Left ventricle myocardium inferior (tissue), 1 donor: ENCODE results near the gene KLF7. TPM values are rescaled to one million over a fixed set of nuclear protein-coding genes. Genes with fewer than 3 reads are reported as not detected.

Experiments
- DNase-seq: peaks from one replicate; pipeline ENCODE4 v3.0.0-alpha.2; 2020
- H3K27ac ChIP-seq: fragments of 200-600 bp; replicated peaks from 2 replicates; pipeline ENCODE4 v1.8.0; 2021
- H3K27me3 ChIP-seq: fragments of 200-600 bp; 2 replicates; pipeline ENCODE4 v1.8.0; 2021; ENCODE audit warnings: low read depth
- H3K36me3 ChIP-seq: fragments of 200-600 bp; 2 replicates; pipeline ENCODE4 v1.8.0; 2021
- H3K4me1 ChIP-seq: fragments of 200-600 bp; 2 replicates; pipeline ENCODE4 v1.8.0; 2021
- H3K4me3 ChIP-seq: fragments of 200-600 bp; 2 replicates; pipeline ENCODE4 v1.8.0; 2021; ENCODE audit warnings: mild to moderate bottlenecking, moderate library complexity
- H3K9me3 ChIP-seq: fragments of 200-600 bp; replicated peaks from 2 replicates; pipeline ENCODE4 v1.8.0; 2021
- intact Hi-C: fragments of 100-400 bp; cut with micrococcal nuclease; formaldehyde crosslinking; loops from one replicate; pipeline ENCODE4 v1.11.0; 2022
- microRNA-seq: library from miRNA; unstranded; fragments of <30 nt; microRNA quantifications from one replicate; pipeline ENCODE4 v1.2.0, GENCODE V29; 2020
- total RNA-seq: library from RNA; stranded (reverse); fragmentation: NEBNext Ultra II Directional; extraction: Animal tissue kit (Norgen Biotek cat#: 25700); gene quantifications from one replicate; pipeline ENCODE4 v1.2.1, GENCODE V29; 2021
- TF ChIP-seq, protein P1 (sequence below): fragments of 200-600 bp; IDR thresholded peaks from 2 replicates; pipeline ENCODE4 v1.8.0; 2021; ENCODE audit warnings: antibody characterized with exemption, mild to moderate bottlenecking, borderline replicate concordance
- donor health status: DM: no; HTN: yes; CAD: no; lungs with severe emphysema.

The KLF7 gene
- total RNA-seq, 1 donor from 2014 or later = 24.2 TPM

DNA sequence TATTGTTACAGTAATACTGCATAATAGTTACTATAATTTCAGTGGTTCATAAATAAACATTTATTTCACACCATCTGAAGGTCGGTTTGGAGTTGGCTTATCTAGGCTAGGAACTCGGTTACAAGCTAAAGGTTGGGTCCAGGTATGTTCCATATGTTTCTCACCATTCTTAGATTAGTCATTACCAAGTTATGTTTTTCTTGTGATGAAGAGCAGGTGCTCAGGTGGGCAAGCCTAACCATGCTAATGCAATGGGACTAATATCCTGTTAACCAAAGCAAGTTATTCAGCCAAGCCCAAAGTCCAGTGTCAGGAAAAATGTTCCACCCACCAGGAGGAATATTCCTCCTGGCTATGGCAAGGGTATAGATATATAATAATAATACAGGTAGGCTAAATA lies 133.3 kb downstream of the KLF7 start:
- Histone ChIP-seq H3K27ac (no peak overlapping the region), H3K4me1 (no peaks in the 10 kb centered on the region), H3K4me3 (no peak overlapping the region), H3K9me3 (peaks cover 30% of the 10 kb centered on the region), H3K36me3 (peaks cover 3% of the 10 kb centered on the region), H3K27me3 (no peaks in the 10 kb centered on the region)
- DNase-seq = no peak
- TF ChIP-seq, protein P1, sequence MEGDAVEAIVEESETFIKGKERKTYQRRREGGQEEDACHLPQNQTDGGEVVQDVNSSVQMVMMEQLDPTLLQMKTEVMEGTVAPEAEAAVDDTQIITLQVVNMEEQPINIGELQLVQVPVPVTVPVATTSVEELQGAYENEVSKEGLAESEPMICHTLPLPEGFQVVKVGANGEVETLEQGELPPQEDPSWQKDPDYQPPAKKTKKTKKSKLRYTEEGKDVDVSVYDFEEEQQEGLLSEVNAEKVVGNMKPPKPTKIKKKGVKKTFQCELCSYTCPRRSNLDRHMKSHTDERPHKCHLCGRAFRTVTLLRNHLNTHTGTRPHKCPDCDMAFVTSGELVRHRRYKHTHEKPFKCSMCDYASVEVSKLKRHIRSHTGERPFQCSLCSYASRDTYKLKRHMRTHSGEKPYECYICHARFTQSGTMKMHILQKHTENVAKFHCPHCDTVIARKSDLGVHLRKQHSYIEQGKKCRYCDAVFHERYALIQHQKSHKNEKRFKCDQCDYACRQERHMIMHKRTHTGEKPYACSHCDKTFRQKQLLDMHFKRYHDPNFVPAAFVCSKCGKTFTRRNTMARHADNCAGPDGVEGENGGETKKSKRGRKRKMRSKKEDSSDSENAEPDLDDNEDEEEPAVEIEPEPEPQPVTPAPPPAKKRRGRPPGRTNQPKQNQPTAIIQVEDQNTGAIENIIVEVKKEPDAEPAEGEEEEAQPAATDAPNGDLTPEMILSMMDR = no peak
- intact Hi-C loops = no loop called here

Small RNAs within 50 kb of the gene (microRNA-seq; reads per million reads assigned to microRNA genes)
- gene MIR2355 = 12.8 reads per million, percentile 31 among the genes with 10 or more reads in this experiment
- not detected for gene MIR7845

Other genes starting within 250 kb of the KLF7 start
- gene CPO, start 226.4 kb downstream of the KLF7 start, total RNA-seq = 0.25 TPM